ENCODE results near the gene MESD.

DNA sequence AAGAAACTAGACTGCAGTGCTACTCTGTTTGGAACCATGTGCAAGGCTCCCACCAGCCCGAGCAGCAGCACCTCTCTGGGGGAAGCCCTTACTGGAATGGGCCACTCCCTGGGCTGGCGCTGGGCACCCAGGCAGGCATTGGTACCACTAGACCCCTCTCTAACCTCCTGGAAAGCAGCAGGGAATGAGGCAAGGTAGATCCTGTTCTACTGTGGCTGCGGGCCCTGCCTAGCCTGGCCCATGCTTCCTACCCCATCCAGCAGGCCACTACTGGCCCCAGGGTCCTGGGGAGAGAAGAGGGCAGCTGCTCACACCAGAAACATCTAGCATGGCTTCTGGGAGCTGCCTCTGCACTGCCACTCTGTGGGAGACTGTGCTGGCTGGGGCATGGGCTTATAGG, 44.8 kb downstream of the MESD start:
- TF ChIP-seq, protein P1, sequence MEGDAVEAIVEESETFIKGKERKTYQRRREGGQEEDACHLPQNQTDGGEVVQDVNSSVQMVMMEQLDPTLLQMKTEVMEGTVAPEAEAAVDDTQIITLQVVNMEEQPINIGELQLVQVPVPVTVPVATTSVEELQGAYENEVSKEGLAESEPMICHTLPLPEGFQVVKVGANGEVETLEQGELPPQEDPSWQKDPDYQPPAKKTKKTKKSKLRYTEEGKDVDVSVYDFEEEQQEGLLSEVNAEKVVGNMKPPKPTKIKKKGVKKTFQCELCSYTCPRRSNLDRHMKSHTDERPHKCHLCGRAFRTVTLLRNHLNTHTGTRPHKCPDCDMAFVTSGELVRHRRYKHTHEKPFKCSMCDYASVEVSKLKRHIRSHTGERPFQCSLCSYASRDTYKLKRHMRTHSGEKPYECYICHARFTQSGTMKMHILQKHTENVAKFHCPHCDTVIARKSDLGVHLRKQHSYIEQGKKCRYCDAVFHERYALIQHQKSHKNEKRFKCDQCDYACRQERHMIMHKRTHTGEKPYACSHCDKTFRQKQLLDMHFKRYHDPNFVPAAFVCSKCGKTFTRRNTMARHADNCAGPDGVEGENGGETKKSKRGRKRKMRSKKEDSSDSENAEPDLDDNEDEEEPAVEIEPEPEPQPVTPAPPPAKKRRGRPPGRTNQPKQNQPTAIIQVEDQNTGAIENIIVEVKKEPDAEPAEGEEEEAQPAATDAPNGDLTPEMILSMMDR (IDR thresholded peaks at IDR 0.05), result no peak
- no peak for TF ChIP-seq POLR2A (IDR thresholded peaks at IDR 0.05)

All from right lobe of liver (tissue), 4 donors.